Nephron (organoid): ENCODE results near the gene TMEM229B.

Experiments used
- H3K27ac Mint-ChIP-seq, 3 experiments: 2 replicates each; pipeline ENCODE4 v1.8.0; 2020; ENCODE audit warnings: mixed read lengths in 3 of 3, mild to moderate bottlenecking in 2 of 3, moderate library complexity in 1 of 3
- H3K27me3 Mint-ChIP-seq: 2 replicates; pipeline ENCODE4 v1.8.0; 2021; ENCODE audit warnings: low read depth, mild to moderate bottlenecking, moderate library complexity, mixed read lengths
- H3K36me3 Mint-ChIP-seq: 2 replicates; pipeline ENCODE4 v1.8.0; 2020; ENCODE audit warnings: low read depth, mixed read lengths
- H3K4me1 Mint-ChIP-seq: 2 replicates; pipeline ENCODE4 v1.8.0; 2020; ENCODE audit warnings: mixed read lengths
- H3K4me3 Mint-ChIP-seq, 3 experiments: 2 replicates each; pipeline ENCODE4 v1.8.0; 2020; ENCODE audit warnings: mild to moderate bottlenecking in 3 of 3, mixed read lengths in 3 of 3, moderate library complexity in 2 of 3
- H3K9me3 Mint-ChIP-seq: 2 replicates; pipeline ENCODE4 v1.8.0; 2020; ENCODE audit warnings: mixed read lengths
- CTCF ChIP-seq, 3 experiments: fragments of 200-600 bp; sonication (generic); IDR thresholded peaks; one replicate each; pipeline ENCODE4 v1.5.0; 2021; ENCODE audit warnings: antibody characterized with exemption in 3 of 3; ENCODE audit not compliant: unreplicated experiment in 3 of 3

TMEM229B gene

GRCh38 chr14:67477926-67478799 lies 10.4 kb downstream of the TMEM229B start:
- no peaks in the 10 kb centered on the region for H3K9me3 Mint-ChIP-seq
- TF ChIP-seq CTCF (IDR thresholded peaks at IDR 0.05; ENCODE audit: unreplicated experiment in 3 of 3), result no peak

GRCh38 chr14:67474366-67474765 lies 14.2 kb downstream of the TMEM229B start:
- H3K4me1 Mint-ChIP-seq, result peaks cover 15% of the 10 kb centered on the region

More at GRCh38 chr14:67477926-67478799, 10.4 kb downstream of the TMEM229B start:
- Mint-ChIP-seq H3K27me3 (peaks cover 13% of the 10 kb centered on the region), H3K4me3 (no peak overlapping the region), H3K27ac (no peak overlapping the region), H3K4me1 (peaks cover 23% of the 10 kb centered on the region), H3K36me3 (no peaks in the 10 kb centered on the region)

GRCh38 chr14:67473290-67474082 lies 15.0 kb downstream of the TMEM229B start:
- Mint-ChIP-seq H3K27me3 (no peaks in the 10 kb centered on the region), H3K27ac (no peak overlapping the region), H3K9me3 (no peaks in the 10 kb centered on the region), H3K36me3 (no peaks in the 10 kb centered on the region), H3K4me1 (peaks cover 13% of the 10 kb centered on the region), H3K4me3 (no peak overlapping the region)
- no peak for TF ChIP-seq CTCF (IDR thresholded peaks at IDR 0.05; ENCODE audit: unreplicated experiment in 3 of 3)

More at GRCh38 chr14:67474366-67474765, 14.2 kb downstream of the TMEM229B start:
- H3K27ac Mint-ChIP-seq, result no peak overlapping the region
- no peaks in the 10 kb centered on the region for H3K27me3 Mint-ChIP-seq
- no peaks in the 10 kb centered on the region for H3K9me3 Mint-ChIP-seq
- no peak overlapping the region for H3K4me3 Mint-ChIP-seq
- no peaks in the 10 kb centered on the region for H3K36me3 Mint-ChIP-seq
- no peak for TF ChIP-seq CTCF (IDR thresholded peaks at IDR 0.05; ENCODE audit: unreplicated experiment in 3 of 3)

GRCh38 chr14:67472726-67473125 lies 15.8 kb downstream of the TMEM229B start:
- Mint-ChIP-seq H3K9me3 (no peaks in the 10 kb centered on the region), H3K4me1 (peaks cover 5% of the 10 kb centered on the region), H3K27ac (no peak overlapping the region), H3K27me3 (no peaks in the 10 kb centered on the region), H3K36me3 (no peaks in the 10 kb centered on the region), H3K4me3 (no peak overlapping the region)
- no peak for TF ChIP-seq CTCF (IDR thresholded peaks at IDR 0.05; ENCODE audit: unreplicated experiment in 3 of 3)

GRCh38 chr14:67469954-67470353 lies 18.6 kb downstream of the TMEM229B start:
- Mint-ChIP-seq H3K36me3 (no peaks in the 10 kb centered on the region), H3K9me3 (no peaks in the 10 kb centered on the region), H3K4me1 (no peaks in the 10 kb centered on the region), H3K27ac (no peak overlapping the region), H3K4me3 (no peak overlapping the region), H3K27me3 (peaks cover 7% of the 10 kb centered on the region)
- no peak for TF ChIP-seq CTCF (IDR thresholded peaks at IDR 0.05; ENCODE audit: unreplicated experiment in 3 of 3)
